ENCODE results near the gene FAM228A.
"Not testable (repeated sequence)": the region's sequence is repeated elsewhere in the genome, so short reads cannot be mapped to it uniquely, and the experiment has no call there.

FAM228A gene

GRCh38 chr2:24191848-24192247, 17.0 kb downstream of the FAM228A start:
- DNase-seq = no peak

GRCh38 chr2:24197213-24197612, 22.4 kb downstream of the FAM228A start:
- DNase-seq = not testable (repeated sequence)

- DNase-seq = no peak
Measured at GRCh38 chr2:24199968-24200590, 25.2 kb downstream of the FAM228A start.

- DNase-seq = no peak
Measured at GRCh38 chr2:24200799-24201198, 25.9 kb downstream of the FAM228A start.

- DNase-seq = no peak
Measured at GRCh38 chr2:24203029-24203786, 28.4 kb downstream of the FAM228A start.

GRCh38 chr2:24203787-24204150, 28.9 kb downstream of the FAM228A start:
- no peak for DNase-seq

- no peak for DNase-seq
Measured at GRCh38 chr2:24204505-24204904, 29.7 kb downstream of the FAM228A start.

GRCh38 chr2:24205131-24205530, 30.3 kb downstream of the FAM228A start:
- no peak for DNase-seq

- DNase-seq = no peak
Measured at GRCh38 chr2:24206242-24206641, 31.4 kb downstream of the FAM228A start.

- DNase-seq = no peak
Measured at GRCh38 chr2:24206714-24207113, 31.9 kb downstream of the FAM228A start.

- DNase-seq = no peak
Measured at GRCh38 chr2:24207359-24207758, 32.5 kb downstream of the FAM228A start.

GRCh38 chr2:24208490-24208889, 33.6 kb downstream of the FAM228A start:
- no peak for DNase-seq

GRCh38 chr2:24209389-24210105, 34.7 kb downstream of the FAM228A start:
- DNase-seq = no peak

- no peak for DNase-seq
Measured at GRCh38 chr2:24210106-24210455, 35.2 kb downstream of the FAM228A start.

GRCh38 chr2:24210723-24211122, 35.9 kb downstream of the FAM228A start:
- no peak for DNase-seq

GRCh38 chr2:24211408-24211807, 36.6 kb downstream of the FAM228A start:
- DNase-seq = no peak

GRCh38 chr2:24214880-24215279, 40.0 kb downstream of the FAM228A start:
- DNase-seq = no peak

GRCh38 chr2:24220554-24221291, 45.9 kb downstream of the FAM228A start:
- no peak for DNase-seq

GRCh38 chr2:24221343-24222050, 46.6 kb downstream of the FAM228A start:
- no peak for DNase-seq

GRCh38 chr2:24222946-24223345, 48.1 kb downstream of the FAM228A start:
- no peak for DNase-seq

GRCh38 chr2:24225499-24226242, 50.8 kb downstream of the FAM228A start:
- DNase-seq = no peak

GRCh38 chr2:24228470-24228869, 53.6 kb downstream of the FAM228A start:
- no peak for DNase-seq
